Stimulated activated effector memory CD8-positive, alpha-beta T cell treated with anti-CD3 and anti-CD28 coated beads, Interleukin-12 subunit alpha, Interleukin-12 subunit beta, amount 100 ng/mL, for 72 hours (primary cell): ENCODE measurements around the gene CD6.
A peak's percentile ranks its signal among the peaks of the same experiment; 100 is the strongest.

ENCODE experiments used
- ATAC-seq: fragments of 150-1000 bp; cut with Tn5 transposase; 2 replicates; pipeline ENCODE4 v1.10.0; 2021
- DNase-seq, 2 donors: peaks; one replicate each; pipeline ENCODE4 v3.0.0; 2021 to 2022; ENCODE audit warnings: low spot score in 2 of 2
- H3K27ac Mint-ChIP-seq: one replicate; pipeline ENCODE4 v1.8.0; 2022; ENCODE audit warnings: mild to moderate bottlenecking, mixed read lengths
- H3K36me3 Mint-ChIP-seq: one replicate; pipeline ENCODE4 v1.8.0; 2022; ENCODE audit warnings: mild to moderate bottlenecking, mixed read lengths
- H3K4me1 Mint-ChIP-seq: one replicate; pipeline ENCODE4 v1.8.0; 2022; ENCODE audit warnings: mixed read lengths
- H3K4me3 Mint-ChIP-seq: one replicate; pipeline ENCODE4 v1.8.0; 2022; ENCODE audit warnings: mild to moderate bottlenecking, mixed read lengths
- H3K9me3 Mint-ChIP-seq: one replicate; pipeline ENCODE4 v1.8.0; 2022; ENCODE audit warnings: mixed read lengths

Gene CD6

GRCh38 chr11:61027141-61027840 is 55.8 kb downstream of the CD6 start:
- peaks cover 53% of the 10 kb centered on the region for H3K36me3 Mint-ChIP-seq
- peak; percentile 4 for ATAC-seq

GRCh38 chr11:61028135-61028729 is 56.8 kb downstream of the CD6 start:
- Mint-ChIP-seq H3K27ac (peak overlapping the region; percentile 95), H3K9me3 (no peaks in the 10 kb centered on the region), H3K4me3 (peak overlapping the region; percentile 60), H3K36me3 (peaks cover 44% of the 10 kb centered on the region), H3K4me1 (peaks cover 60% of the 10 kb centered on the region)
- ATAC-seq (peak; percentile 48), DNase-seq (no peak)

More at GRCh38 chr11:61027141-61027840, 55.8 kb downstream of the CD6 start:
- H3K9me3 Mint-ChIP-seq, result no peaks in the 10 kb centered on the region
- peak overlapping the region; percentile 95 for H3K27ac Mint-ChIP-seq
- DNase-seq, result no peak
- H3K4me3 Mint-ChIP-seq, result peak overlapping the region; percentile 60
- peaks cover 70% of the 10 kb centered on the region for H3K4me1 Mint-ChIP-seq

- Mint-ChIP-seq H3K4me3 (no peak overlapping the region), H3K4me1 (peaks cover 20% of the 10 kb centered on the region), H3K36me3 (peaks cover 23% of the 10 kb centered on the region), H3K27ac (no peak overlapping the region), H3K9me3 (no peaks in the 10 kb centered on the region)
- DNase-seq (no peak), ATAC-seq (no peak)
Observed at GRCh38 chr11:61032824-61033223, 61.3 kb downstream of the CD6 start.

DNA sequence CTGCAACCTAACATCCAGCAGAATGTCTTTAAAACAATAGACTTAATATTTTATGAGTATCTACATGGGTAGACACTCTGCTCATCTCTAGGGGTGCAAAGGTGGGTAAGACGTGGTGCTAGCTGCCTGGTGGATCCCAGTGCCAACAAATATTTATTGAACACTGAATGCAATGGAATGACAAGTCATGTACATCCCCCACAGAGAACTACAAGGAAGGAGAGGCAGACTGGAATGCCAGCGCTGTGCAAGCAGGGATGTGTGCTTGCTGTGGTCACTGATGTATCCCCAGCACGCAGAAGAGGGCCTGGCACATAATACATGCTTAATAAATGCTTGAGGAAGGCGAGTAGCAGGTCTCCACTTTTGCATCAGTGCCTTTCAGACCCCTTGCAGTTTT is 61.9 kb downstream of the CD6 start:
- peaks cover 15% of the 10 kb centered on the region for H3K4me1 Mint-ChIP-seq
- no peak overlapping the region for H3K27ac Mint-ChIP-seq
- no peaks in the 10 kb centered on the region for H3K9me3 Mint-ChIP-seq
- ATAC-seq (no peak), DNase-seq (no peak)
- peaks cover 23% of the 10 kb centered on the region for H3K36me3 Mint-ChIP-seq
- no peak overlapping the region for H3K4me3 Mint-ChIP-seq

- Mint-ChIP-seq H3K27ac (no peak overlapping the region), H3K4me3 (no peak overlapping the region), H3K9me3 (no peaks in the 10 kb centered on the region), H3K4me1 (peaks cover 11% of the 10 kb centered on the region), H3K36me3 (peaks cover 22% of the 10 kb centered on the region)
- no peak for ATAC-seq
- no peak for DNase-seq
Observed at GRCh38 chr11:61034111-61034510, 62.6 kb downstream of the CD6 start.

- DNase-seq (no peak), ATAC-seq (no peak)
- peaks cover 14% of the 10 kb centered on the region for H3K36me3 Mint-ChIP-seq
- no peak overlapping the region for H3K4me3 Mint-ChIP-seq
- H3K9me3 Mint-ChIP-seq, result no peaks in the 10 kb centered on the region
- peak overlapping the region; percentile 29 for H3K27ac Mint-ChIP-seq
- H3K4me1 Mint-ChIP-seq, result peaks cover 11% of the 10 kb centered on the region
Observed at GRCh38 chr11:61034704-61035525, 63.4 kb downstream of the CD6 start.

DNA sequence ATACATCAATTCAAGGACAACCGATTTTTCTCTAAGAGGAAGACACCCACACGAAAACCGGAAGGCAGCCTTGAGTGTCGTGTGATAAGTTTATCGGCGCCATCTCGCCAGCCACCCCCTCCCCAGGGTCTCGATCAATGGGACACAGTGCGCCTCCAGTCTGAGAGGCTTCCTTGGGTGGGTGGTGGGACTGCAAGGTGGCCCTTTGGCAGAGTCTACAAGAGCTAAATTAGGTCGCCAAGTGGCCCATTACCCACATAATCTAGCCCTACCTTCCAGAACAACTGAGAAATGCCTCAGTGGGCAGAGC is 64.0 kb downstream of the CD6 start:
- peaks cover 8% of the 10 kb centered on the region for H3K36me3 Mint-ChIP-seq
- ATAC-seq (no peak), DNase-seq (no peak)
- no peak overlapping the region for H3K4me3 Mint-ChIP-seq
- H3K9me3 Mint-ChIP-seq, result no peaks in the 10 kb centered on the region
- H3K4me1 Mint-ChIP-seq, result peaks cover 11% of the 10 kb centered on the region
- peak overlapping the region; percentile 29 for H3K27ac Mint-ChIP-seq

DNA sequence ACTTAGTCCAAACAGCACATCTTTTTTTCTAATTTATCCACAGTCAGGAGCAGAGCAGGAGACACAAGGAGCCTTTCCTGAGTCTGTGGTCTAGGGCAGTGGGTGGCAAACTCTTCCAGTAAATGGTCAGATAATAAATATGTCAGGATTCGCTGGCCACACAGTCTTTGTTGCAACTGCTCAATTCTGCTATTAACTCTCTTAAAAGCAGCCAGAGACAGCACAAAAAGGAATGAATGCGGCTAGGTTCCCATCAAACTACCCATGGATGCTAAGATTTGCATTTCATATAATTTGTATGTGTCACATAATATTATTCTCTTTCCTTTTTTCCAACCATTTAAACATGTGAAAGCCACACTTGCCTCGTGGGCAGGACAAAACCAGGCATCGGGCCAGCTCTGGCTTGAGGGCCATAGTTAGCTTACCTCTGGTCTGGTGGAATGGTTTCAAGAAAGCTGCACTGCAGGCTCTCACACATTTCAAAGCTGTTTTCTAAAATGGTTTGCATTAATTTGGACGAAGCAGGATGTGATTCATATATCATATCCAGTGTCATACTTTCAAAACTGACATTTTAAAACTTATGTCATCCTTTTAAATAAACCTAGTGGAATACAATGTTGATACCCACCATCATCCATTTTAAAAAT is 66.1 kb downstream of the CD6 start:
- H3K4me1 Mint-ChIP-seq, result peaks cover 17% of the 10 kb centered on the region
- DNase-seq (no peak), ATAC-seq (peak; percentile 71)
- peak overlapping the region; percentile 39 for H3K4me3 Mint-ChIP-seq
- H3K36me3 Mint-ChIP-seq, result peaks cover 5% of the 10 kb centered on the region
- H3K9me3 Mint-ChIP-seq, result no peaks in the 10 kb centered on the region
- H3K27ac Mint-ChIP-seq, result peak overlapping the region; percentile 78

- DNase-seq, result no peak
- Mint-ChIP-seq H3K4me1 (peaks cover 24% of the 10 kb centered on the region), H3K4me3 (no peak overlapping the region), H3K36me3 (no peaks in the 10 kb centered on the region), H3K9me3 (no peaks in the 10 kb centered on the region), H3K27ac (no peak overlapping the region)
- ATAC-seq, result no peak
Observed at GRCh38 chr11:61039916-61040315, 68.4 kb downstream of the CD6 start.

DNA sequence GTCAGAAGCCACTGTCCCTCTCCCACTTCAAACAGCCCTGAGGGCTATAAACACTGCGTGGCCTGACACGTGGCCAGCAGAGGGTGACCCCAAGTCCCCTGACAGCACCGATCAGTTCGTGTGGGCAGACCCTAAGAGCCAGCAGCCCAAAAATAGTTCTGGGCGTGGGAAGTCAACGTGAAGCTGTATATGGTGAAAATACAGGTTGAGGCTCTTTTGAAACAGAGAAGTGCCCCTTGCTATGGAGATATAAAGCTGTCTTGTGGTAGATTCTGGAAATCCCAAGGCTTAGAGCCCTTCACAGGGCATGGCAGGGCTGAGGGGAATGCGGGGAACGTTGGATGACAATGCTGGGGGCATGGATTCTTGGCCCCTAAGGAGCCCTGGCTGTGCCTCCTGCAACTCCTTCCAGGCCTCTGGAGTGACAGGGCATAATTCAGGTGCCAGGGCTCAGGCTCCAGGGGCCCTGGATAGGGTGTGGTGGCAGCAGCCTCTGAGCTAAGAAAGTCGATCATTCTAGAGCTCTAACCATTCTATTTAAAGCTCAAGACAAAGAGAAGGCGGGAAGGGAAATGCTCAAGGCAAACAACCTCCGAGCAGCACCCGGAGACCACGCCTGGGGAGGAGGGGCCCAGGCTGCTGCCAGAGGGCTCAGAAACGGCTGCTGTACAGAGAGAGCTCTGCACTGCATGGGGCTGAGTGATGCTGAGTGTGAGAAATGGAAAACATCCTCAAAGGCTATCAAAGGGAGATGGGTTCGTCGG is 70.5 kb downstream of the CD6 start:
- DNase-seq, result peak in 1 of 2 donors; percentile 73
- H3K27ac Mint-ChIP-seq, result peak overlapping the region; percentile 80
- peaks cover 24% of the 10 kb centered on the region for H3K4me1 Mint-ChIP-seq

GRCh38 chr11:61042537-61042936 is 71.1 kb downstream of the CD6 start:
- Mint-ChIP-seq H3K4me1 (peaks cover 22% of the 10 kb centered on the region), H3K9me3 (no peaks in the 10 kb centered on the region), H3K4me3 (peak overlapping the region; percentile 54), H3K27ac (peak overlapping the region; percentile 80), H3K36me3 (peaks cover 4% of the 10 kb centered on the region)
- DNase-seq (no peak), ATAC-seq (peak; percentile 11)

More for the DNA sequence above, 70.5 kb downstream of the CD6 start:
- ATAC-seq, result peak; percentile 93
- Mint-ChIP-seq H3K36me3 (peaks cover 4% of the 10 kb centered on the region), H3K9me3 (no peaks in the 10 kb centered on the region), H3K4me3 (peak overlapping the region; percentile 54)

- Mint-ChIP-seq H3K9me3 (no peaks in the 10 kb centered on the region), H3K4me1 (peaks cover 18% of the 10 kb centered on the region), H3K4me3 (peak overlapping the region; percentile 54), H3K36me3 (peaks cover 4% of the 10 kb centered on the region), H3K27ac (peak overlapping the region; percentile 15)
- ATAC-seq, result peak; percentile 71
- no peak for DNase-seq
Observed at GRCh38 chr11:61042961-61043540, 71.6 kb downstream of the CD6 start.

- ATAC-seq (no peak), DNase-seq (no peak)
- Mint-ChIP-seq H3K4me3 (no peak overlapping the region), H3K36me3 (peaks cover 4% of the 10 kb centered on the region), H3K4me1 (peaks cover 18% of the 10 kb centered on the region), H3K9me3 (no peaks in the 10 kb centered on the region), H3K27ac (no peak overlapping the region)
Observed at GRCh38 chr11:61045271-61045670, 73.8 kb downstream of the CD6 start.

- H3K4me1 Mint-ChIP-seq, result peaks cover 14% of the 10 kb centered on the region
- peaks cover 4% of the 10 kb centered on the region for H3K36me3 Mint-ChIP-seq
- no peaks in the 10 kb centered on the region for H3K9me3 Mint-ChIP-seq
- no peak for ATAC-seq
- DNase-seq, result no peak
- no peak overlapping the region for H3K27ac Mint-ChIP-seq
- no peak overlapping the region for H3K4me3 Mint-ChIP-seq
Observed at GRCh38 chr11:61046833-61047232, 75.4 kb downstream of the CD6 start.
